Astrocyte of the spinal cord (primary cell): Measurements from ENCODE around the gene GAS2.

Experiments used
- DNase-seq: peaks from one replicate; pipeline ENCODE4 v3.0.0; 2011; ENCODE audit warnings: low read depth, low spot score
- H3K4me3 ChIP-seq: 2 replicates; pipeline ENCODE4 v1.5.1; 2011; ENCODE audit warnings: low read depth, mild to moderate bottlenecking, low read length, moderate library complexity
- in situ Hi-C: cut with HindIII; loops from 2 replicates; pipeline ENCODE4 v1.10.0; 2017; ENCODE audit warnings: low sequenced_read_pairs
- TF ChIP-seq, protein P1 (sequence below): IDR thresholded peaks from 2 replicates; pipeline ENCODE4 v1.5.1; 2012; ENCODE audit warnings: low read depth, mild to moderate bottlenecking, low read length, inconsistent platforms

Gene GAS2

GRCh38 chr11:22720457-22720856 lies 54.0 kb downstream of the GAS2 start:
- in situ Hi-C loops, result no loop called here
- TF ChIP-seq, protein P1, sequence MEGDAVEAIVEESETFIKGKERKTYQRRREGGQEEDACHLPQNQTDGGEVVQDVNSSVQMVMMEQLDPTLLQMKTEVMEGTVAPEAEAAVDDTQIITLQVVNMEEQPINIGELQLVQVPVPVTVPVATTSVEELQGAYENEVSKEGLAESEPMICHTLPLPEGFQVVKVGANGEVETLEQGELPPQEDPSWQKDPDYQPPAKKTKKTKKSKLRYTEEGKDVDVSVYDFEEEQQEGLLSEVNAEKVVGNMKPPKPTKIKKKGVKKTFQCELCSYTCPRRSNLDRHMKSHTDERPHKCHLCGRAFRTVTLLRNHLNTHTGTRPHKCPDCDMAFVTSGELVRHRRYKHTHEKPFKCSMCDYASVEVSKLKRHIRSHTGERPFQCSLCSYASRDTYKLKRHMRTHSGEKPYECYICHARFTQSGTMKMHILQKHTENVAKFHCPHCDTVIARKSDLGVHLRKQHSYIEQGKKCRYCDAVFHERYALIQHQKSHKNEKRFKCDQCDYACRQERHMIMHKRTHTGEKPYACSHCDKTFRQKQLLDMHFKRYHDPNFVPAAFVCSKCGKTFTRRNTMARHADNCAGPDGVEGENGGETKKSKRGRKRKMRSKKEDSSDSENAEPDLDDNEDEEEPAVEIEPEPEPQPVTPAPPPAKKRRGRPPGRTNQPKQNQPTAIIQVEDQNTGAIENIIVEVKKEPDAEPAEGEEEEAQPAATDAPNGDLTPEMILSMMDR, result no peak
- no peak for DNase-seq
- no peak overlapping the region for H3K4me3 ChIP-seq

DNA sequence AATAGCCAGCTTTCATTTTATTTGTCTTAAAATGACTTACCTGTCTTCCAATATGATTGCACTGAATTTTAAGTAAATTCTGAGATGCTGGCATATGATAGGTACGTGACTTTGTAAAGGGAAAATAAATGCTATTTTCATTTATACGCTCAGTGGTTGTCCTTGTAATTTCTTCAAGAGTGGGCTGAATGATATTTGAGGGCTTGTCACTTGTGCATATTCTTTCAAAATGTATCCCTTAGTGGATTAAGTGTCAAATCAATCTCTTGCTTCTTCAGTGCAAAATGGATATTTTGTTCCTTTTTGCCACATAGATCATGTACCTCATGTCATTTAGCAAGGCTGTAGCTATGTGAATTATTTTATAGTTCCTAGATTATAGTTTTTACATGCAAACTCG lies 56.9 kb downstream of the GAS2 start:
- DNase-seq, result no peak
- TF ChIP-seq, protein P1, result no peak
- no peak overlapping the region for H3K4me3 ChIP-seq
- in situ Hi-C loops, result no loop called here

DNA sequence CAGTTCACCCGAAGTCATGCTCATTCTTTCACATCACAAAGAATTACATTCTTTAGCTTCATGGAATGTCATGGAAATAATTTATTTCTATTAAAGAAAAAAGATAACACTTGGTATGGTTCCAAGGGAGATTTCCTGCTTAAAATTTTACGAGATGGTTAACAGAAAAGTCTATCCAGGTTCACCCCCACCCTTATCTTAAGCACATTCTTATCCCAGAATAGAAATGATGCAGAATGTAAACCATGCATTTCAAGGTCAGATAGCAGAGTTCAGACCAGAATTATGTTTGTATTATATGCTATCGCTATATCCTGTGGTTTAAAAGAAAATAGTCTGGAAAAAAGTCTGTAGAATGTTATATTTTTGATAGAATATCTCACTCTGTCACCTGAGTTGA lies 58.7 kb downstream of the GAS2 start:
- TF ChIP-seq, protein P1, result no peak
- in situ Hi-C loops, result no loop called here
- H3K4me3 ChIP-seq, result no peak overlapping the region
- DNase-seq, result no peak

GRCh38 chr11:22728600-22729389 lies 62.4 kb downstream of the GAS2 start:
- TF ChIP-seq, protein P1, result no peak
- no peak for DNase-seq
- in situ Hi-C loops, result no loop called here
- H3K4me3 ChIP-seq, result no peak overlapping the region

GRCh38 chr11:22730319-22730718 lies 63.9 kb downstream of the GAS2 start:
- no peak for DNase-seq
- H3K4me3 ChIP-seq, result no peak overlapping the region
- TF ChIP-seq, protein P1, result no peak
- in situ Hi-C loops, result no loop called here

DNA sequence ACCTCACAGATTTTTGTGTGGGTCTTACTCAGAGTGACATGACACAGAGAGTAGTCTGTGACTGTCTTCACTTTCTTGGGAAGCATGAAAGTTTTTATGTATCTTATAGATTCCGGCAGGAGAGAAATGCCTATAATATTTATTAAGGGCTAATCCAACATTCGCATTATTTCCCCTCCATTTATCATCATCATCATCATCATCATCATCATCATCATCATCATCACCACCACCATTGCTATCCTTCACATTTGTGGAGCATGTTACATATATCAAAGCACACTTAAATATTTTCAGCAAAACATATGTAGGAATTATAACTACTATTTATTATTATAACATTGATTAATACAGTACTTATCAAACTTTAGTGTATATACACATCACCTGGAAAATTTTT lies 66.2 kb downstream of the GAS2 start:
- in situ Hi-C loops, result no loop called here
- no peak overlapping the region for H3K4me3 ChIP-seq
- TF ChIP-seq, protein P1, result no peak
- no peak for DNase-seq
